ENCODE measurements around the gene DEFB119. TPM values are rescaled to one million over a fixed set of nuclear protein-coding genes. Genes with fewer than 3 reads are reported as not detected.
"Not testable (repeated sequence)": the region's sequence is repeated elsewhere in the genome, so short reads cannot be mapped to it uniquely, and the experiment has no call there.

The DEFB119 gene
- total RNA-seq (2021) (not detected in 3 replicates), Bru-seq, nascent RNA (not detected)
- long read RNA-seq, experiment 1, result 0 reads
- long read RNA-seq, experiment 2, result 0 reads
- long read RNA-seq, experiment 3, result 0 reads

- ATAC-seq (no peak), DNase-seq (ENCODE audit: low spot score) (no peak)
- peaks cover 81% of the 10 kb centered on the region for H3K9me3 Mint-ChIP-seq
- TF ChIP-seq NR3C1 (CRISPR knock-in tag; conservative IDR thresholded peaks at IDR 0.05; ENCODE audit: low read depth), result no peak
- TF ChIP-seq ATF3 (CRISPR knock-in tag; conservative IDR thresholded peaks at IDR 0.05), result no peak
- TF ChIP-seq ZNF532 (CRISPR knock-in tag; IDR thresholded peaks at IDR 0.05; ENCODE audit: borderline replicate concordance), result no peak
- TF ChIP-seq USF2 (CRISPR knock-in tag; IDR thresholded peaks at IDR 0.05), result no peak
- no peak for TF ChIP-seq ATF6 (CRISPR knock-in tag; IDR thresholded peaks at IDR 0.05)
- no peak for TF ChIP-seq ZNF121 (CRISPR knock-in tag; IDR thresholded peaks at IDR 0.05)
- no peak for TF ChIP-seq ZNF281 (CRISPR knock-in tag; IDR thresholded peaks at IDR 0.05)
- TF ChIP-seq ZNF232 (CRISPR knock-in tag; IDR thresholded peaks at IDR 0.05), result no peak
- no peak for TF ChIP-seq GABPB1 (CRISPR knock-in tag; IDR thresholded peaks at IDR 0.05)
- no peak for TF ChIP-seq CREB1 (CRISPR knock-in tag; IDR thresholded peaks at IDR 0.05)
- TF ChIP-seq ZNF317 (CRISPR knock-in tag; IDR thresholded peaks at IDR 0.05; ENCODE audit: borderline replicate concordance, low read depth), result no peak
- no peak for TF ChIP-seq IRF2 (CRISPR knock-in tag; IDR thresholded peaks at IDR 0.05; ENCODE audit: borderline replicate concordance, low read depth)
- no peak for TF ChIP-seq ZNF416 (CRISPR knock-in tag; IDR thresholded peaks at IDR 0.05)
- TF ChIP-seq ZNF396 (CRISPR knock-in tag; IDR thresholded peaks at IDR 0.05; ENCODE audit: borderline replicate concordance), result no peak
- no peak within 1 kb of the TSS for H3K4me3 Mint-ChIP-seq
- no peaks in the 10 kb centered on the region for H3K4me1 Mint-ChIP-seq
- peaks cover 66% of the 10 kb centered on the region for H3K36me3 Mint-ChIP-seq
- POLR2A ChIA-PET, result no interaction called here
- H3K27ac Mint-ChIP-seq, result no peak within 1 kb of the TSS
- CTCF ChIA-PET, result no interaction called here
- H3K27me3 Mint-ChIP-seq (ENCODE audit: low read depth), result peaks cover 18% of the 10 kb centered on the region
Observed at GRCh38 chr20:31390490-31390889, at the start of gene DEFB119. Gene DEFB119, minus strand, starts transcription at chr20:31390590. Its CDS starts 107 bp downstream, at chr20:31390483.

- peaks cover 57% of the 10 kb centered on the region for H3K9me3 Mint-ChIP-seq
- no peak for ATAC-seq
Observed at GRCh38 chr20:31430568-31431115, 40.3 kb upstream of the DEFB119 start.

GRCh38 chr20:31427576-31427975, 37.2 kb upstream of the DEFB119 start:
- Mint-ChIP-seq H3K36me3 (peaks cover 38% of the 10 kb centered on the region), H3K9me3 (peaks cover 61% of the 10 kb centered on the region), H3K27me3 (ENCODE audit: low read depth) (peaks cover 12% of the 10 kb centered on the region; the same call in 1 of the 2 replicates)
- H3K27ac Mint-ChIP-seq; H3K4me3 Mint-ChIP-seq; DNase-seq (ENCODE audit: low spot score); CTCF ChIA-PET; H3K4me1 Mint-ChIP-seq; POLR2A ChIA-PET; ATAC-seq: not testable (repeated sequence)

More at GRCh38 chr20:31430568-31431115, 40.3 kb upstream of the DEFB119 start:
- Mint-ChIP-seq H3K4me1 (no peaks in the 10 kb centered on the region), H3K27ac (no peak overlapping the region), H3K4me3 (no peak overlapping the region), H3K27me3 (ENCODE audit: low read depth) (peaks cover 10% of the 10 kb centered on the region), H3K36me3 (peaks cover 39% of the 10 kb centered on the region)
- TF ChIP-seq ELF4 (CRISPR knock-in tag; IDR thresholded peaks at IDR 0.05; ENCODE audit: low read depth) (no peak), NR3C1 (CRISPR knock-in tag; conservative IDR thresholded peaks at IDR 0.05; ENCODE audit: low read depth) (no peak), CREM (CRISPR knock-in tag; IDR thresholded peaks at IDR 0.05) (no peak), ZNF219 (CRISPR knock-in tag; IDR thresholded peaks at IDR 0.05; ENCODE audit: borderline replicate concordance) (no peak), ZNF232 (CRISPR knock-in tag; IDR thresholded peaks at IDR 0.05) (no peak)
- ChIA-PET CTCF (no interaction called here), POLR2A (no interaction called here)
- no peak for DNase-seq (ENCODE audit: low spot score)

- peaks cover 12% of the 10 kb centered on the region; the same call in 1 of the 2 replicates for H3K27me3 Mint-ChIP-seq (ENCODE audit: low read depth)
- H3K4me3 Mint-ChIP-seq; H3K4me1 Mint-ChIP-seq; ATAC-seq; CTCF ChIA-PET; H3K27ac Mint-ChIP-seq; POLR2A ChIA-PET; DNase-seq (ENCODE audit: low spot score): not testable (repeated sequence)
- H3K36me3 Mint-ChIP-seq, result peaks cover 36% of the 10 kb centered on the region
- peaks cover 59% of the 10 kb centered on the region for H3K9me3 Mint-ChIP-seq
Observed at GRCh38 chr20:31426891-31427551, 36.6 kb upstream of the DEFB119 start.
